Panc1 (cell line): ENCODE results near the gene EIF4G3. TPM values are rescaled to one million over a fixed set of nuclear protein-coding genes. Genes with fewer than 3 reads are reported as not detected.

Source experiments
- ATAC-seq: fragments of 200-7000 bp; cut with Tn5 transposase; 2 replicates; pipeline ENCODE4 v1.9.1; 2020; ENCODE audit warnings: mild to moderate bottlenecking, moderate library complexity
- BruUV-seq: library from RNA; stranded (reverse); fragments of 400-500 nt; replicated peaks from 2 replicates; lab custom pipeline; 2021; lab: Mats Ljungman, UMichigan
- CTCF ChIA-PET: fragments of 300-600 bp; sonication (Branson Sonifier 250); formaldehyde crosslinking; loops from one replicate; lab custom pipeline; 2022; ENCODE audit warnings: antibody characterized with exemption; lab: Charles Lee
- POLR2A ChIA-PET: fragments of 300-600 bp; sonication (Branson Sonifier 250); formaldehyde crosslinking; loops from one replicate; lab custom pipeline; 2022; ENCODE audit warnings: antibody characterized with exemption; lab: Charles Lee
- DNase-seq: peaks from one replicate; pipeline ENCODE4 v3.0.0-alpha.2; 2010; ENCODE audit warnings: low read depth, low spot score
- H3K27ac ChIP-seq: 2 replicates; pipeline ENCODE4 v1.5.1; 2011; ENCODE audit warnings: mild to moderate bottlenecking, low read length, inconsistent platforms
- H3K27me3 ChIP-seq: fragments of 200-500 bp; sonication (Bioruptor generic); 2 replicates; pipeline ENCODE4 v1.6.0; 2014; ENCODE audit warnings: low read length, inconsistent platforms; ENCODE audit not compliant: control insufficient read depth, insufficient read depth
- H3K36me3 ChIP-seq: fragments of 200-500 bp; sonication (Bioruptor generic); 2 replicates; pipeline ENCODE4 v1.5.1; 2014; ENCODE audit warnings: inconsistent platforms, mild to moderate bottlenecking, low read length, moderate library complexity; ENCODE audit not compliant: control insufficient read depth, insufficient read depth
- H3K4me1 ChIP-seq: 2 replicates; pipeline ENCODE4 v1.5.1; 2011; ENCODE audit warnings: inconsistent platforms, mild to moderate bottlenecking, low read length, moderate library complexity; ENCODE audit not compliant: control insufficient read depth, insufficient read depth
- H3K4me3 ChIP-seq, 2 experiments: 2 replicates each; pipeline ENCODE4 v1.5.1; 2011 to 2012; ENCODE audit warnings: low read depth in 2 of 2, low read length in 2 of 2, mild to moderate bottlenecking in 2 of 2, inconsistent platforms in 1 of 2, moderate library complexity in 1 of 2
- H3K9me3 ChIP-seq: fragments of 200-500 bp; sonication (Bioruptor generic); 2 replicates; pipeline ENCODE4 v1.5.1; 2014; ENCODE audit warnings: low read depth, mild to moderate bottlenecking, inconsistent platforms, low read length, moderate library complexity; ENCODE audit not compliant: control insufficient read depth, insufficient read depth
- POLR2AphosphoS5 ChIP-seq: IDR thresholded peaks from 2 replicates; pipeline ENCODE4 v1.6.1; 2012; ENCODE audit warnings: mild to moderate bottlenecking, low read depth, low read length, moderate library complexity
- SIN3A ChIP-seq: IDR thresholded peaks from 2 replicates; pipeline ENCODE4 v1.6.1; 2012; ENCODE audit warnings: low read depth, mild to moderate bottlenecking, low read length, moderate library complexity, borderline replicate concordance; ENCODE audit not compliant: insufficient read depth
- TCF7L2 ChIP-seq: IDR thresholded peaks from 2 replicates; pipeline ENCODE4 v1.6.1; 2011; ENCODE audit warnings: mild to moderate bottlenecking, low read depth, low read length, inconsistent platforms
- in situ Hi-C: cut with HindIII; loops from 2 replicates; pipeline ENCODE4 v1.10.0; 2016; ENCODE audit warnings: low sequenced_read_pairs, low pct_unique_long_range_greater_than_20kb
- intact Hi-C: fragments of 100-400 bp; cut with micrococcal nuclease; formaldehyde crosslinking; loops from one replicate; pipeline ENCODE4 v1.10.0; 2022; ENCODE audit not compliant: unreplicated experiment
- total RNA-seq: library from RNA; stranded (reverse); gene quantifications from one replicate; pipeline ENCODE4 v1.2.1, GENCODE V29; 2021; ENCODE audit not compliant: unreplicated experiment
- TF ChIP-seq, protein P1 (sequence below), 2 experiments: IDR thresholded peaks; 2 replicates each; pipeline ENCODE4 v1.6.1; 2011 to 2012; ENCODE audit warnings: low read depth in 2 of 2, control low read depth in 1 of 2, low read length in 1 of 2, mild to moderate bottlenecking in 1 of 2, moderate library complexity in 1 of 2; ENCODE audit not compliant: insufficient read depth in 1 of 2
- TF ChIP-seq, protein P2 (sequence below): fragments of 450-650 bp; IDR thresholded peaks from 2 replicates; pipeline ENCODE4 v1.5.1; 2017; ENCODE audit warnings: mild to moderate bottlenecking

Gene EIF4G3
- total RNA-seq, 1 experiment from 2014 or later, result 78.6 TPM

DNA sequence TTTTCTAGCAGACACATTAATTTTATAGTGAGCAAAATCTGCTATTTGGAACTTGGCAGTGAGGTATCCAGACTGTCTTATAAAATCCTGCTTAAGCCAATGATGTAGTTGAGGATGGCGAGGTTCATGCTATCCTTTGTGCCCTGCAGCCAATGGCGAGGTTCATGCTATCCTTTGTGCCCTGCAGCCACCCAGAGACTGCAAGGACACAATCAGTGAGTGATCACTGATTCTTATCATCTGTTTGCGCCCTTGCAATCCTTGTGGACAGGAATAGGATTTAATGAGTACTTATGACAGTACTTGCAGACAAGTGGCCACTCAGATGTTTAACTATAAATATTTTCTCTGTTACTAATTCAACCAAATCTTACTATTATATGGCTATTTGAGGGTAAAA, 112.6 kb downstream of the EIF4G3 start:
- no peak overlapping the region for H3K4me3 ChIP-seq
- H3K4me1 ChIP-seq, result peaks cover 10% of the 10 kb centered on the region
- ChIA-PET POLR2A (no interaction called here), CTCF (no interaction called here)
- no TSS peak for BruUV-seq
- H3K9me3 ChIP-seq, result no peaks in the 10 kb centered on the region
- TF ChIP-seq POLR2AphosphoS5 (no peak), SIN3A (no peak), TCF7L2 (no peak)
- TF ChIP-seq, protein P1, sequence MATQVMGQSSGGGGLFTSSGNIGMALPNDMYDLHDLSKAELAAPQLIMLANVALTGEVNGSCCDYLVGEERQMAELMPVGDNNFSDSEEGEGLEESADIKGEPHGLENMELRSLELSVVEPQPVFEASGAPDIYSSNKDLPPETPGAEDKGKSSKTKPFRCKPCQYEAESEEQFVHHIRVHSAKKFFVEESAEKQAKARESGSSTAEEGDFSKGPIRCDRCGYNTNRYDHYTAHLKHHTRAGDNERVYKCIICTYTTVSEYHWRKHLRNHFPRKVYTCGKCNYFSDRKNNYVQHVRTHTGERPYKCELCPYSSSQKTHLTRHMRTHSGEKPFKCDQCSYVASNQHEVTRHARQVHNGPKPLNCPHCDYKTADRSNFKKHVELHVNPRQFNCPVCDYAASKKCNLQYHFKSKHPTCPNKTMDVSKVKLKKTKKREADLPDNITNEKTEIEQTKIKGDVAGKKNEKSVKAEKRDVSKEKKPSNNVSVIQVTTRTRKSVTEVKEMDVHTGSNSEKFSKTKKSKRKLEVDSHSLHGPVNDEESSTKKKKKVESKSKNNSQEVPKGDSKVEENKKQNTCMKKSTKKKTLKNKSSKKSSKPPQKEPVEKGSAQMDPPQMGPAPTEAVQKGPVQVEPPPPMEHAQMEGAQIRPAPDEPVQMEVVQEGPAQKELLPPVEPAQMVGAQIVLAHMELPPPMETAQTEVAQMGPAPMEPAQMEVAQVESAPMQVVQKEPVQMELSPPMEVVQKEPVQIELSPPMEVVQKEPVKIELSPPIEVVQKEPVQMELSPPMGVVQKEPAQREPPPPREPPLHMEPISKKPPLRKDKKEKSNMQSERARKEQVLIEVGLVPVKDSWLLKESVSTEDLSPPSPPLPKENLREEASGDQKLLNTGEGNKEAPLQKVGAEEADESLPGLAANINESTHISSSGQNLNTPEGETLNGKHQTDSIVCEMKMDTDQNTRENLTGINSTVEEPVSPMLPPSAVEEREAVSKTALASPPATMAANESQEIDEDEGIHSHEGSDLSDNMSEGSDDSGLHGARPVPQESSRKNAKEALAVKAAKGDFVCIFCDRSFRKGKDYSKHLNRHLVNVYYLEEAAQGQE (IDR thresholded peaks at IDR 0.05; ENCODE audit: insufficient read depth in 1 of 2, low read depth in 2 of 2, low read length in 1 of 2), result no peak
- TF ChIP-seq, protein P2, sequence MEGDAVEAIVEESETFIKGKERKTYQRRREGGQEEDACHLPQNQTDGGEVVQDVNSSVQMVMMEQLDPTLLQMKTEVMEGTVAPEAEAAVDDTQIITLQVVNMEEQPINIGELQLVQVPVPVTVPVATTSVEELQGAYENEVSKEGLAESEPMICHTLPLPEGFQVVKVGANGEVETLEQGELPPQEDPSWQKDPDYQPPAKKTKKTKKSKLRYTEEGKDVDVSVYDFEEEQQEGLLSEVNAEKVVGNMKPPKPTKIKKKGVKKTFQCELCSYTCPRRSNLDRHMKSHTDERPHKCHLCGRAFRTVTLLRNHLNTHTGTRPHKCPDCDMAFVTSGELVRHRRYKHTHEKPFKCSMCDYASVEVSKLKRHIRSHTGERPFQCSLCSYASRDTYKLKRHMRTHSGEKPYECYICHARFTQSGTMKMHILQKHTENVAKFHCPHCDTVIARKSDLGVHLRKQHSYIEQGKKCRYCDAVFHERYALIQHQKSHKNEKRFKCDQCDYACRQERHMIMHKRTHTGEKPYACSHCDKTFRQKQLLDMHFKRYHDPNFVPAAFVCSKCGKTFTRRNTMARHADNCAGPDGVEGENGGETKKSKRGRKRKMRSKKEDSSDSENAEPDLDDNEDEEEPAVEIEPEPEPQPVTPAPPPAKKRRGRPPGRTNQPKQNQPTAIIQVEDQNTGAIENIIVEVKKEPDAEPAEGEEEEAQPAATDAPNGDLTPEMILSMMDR, result no peak
- in situ Hi-C loops (no loop called here), intact Hi-C loops (no loop called here)
- H3K27me3 ChIP-seq, result no peaks in the 10 kb centered on the region
- H3K27ac ChIP-seq, result no peak overlapping the region
- no peak for ATAC-seq
- DNase-seq, result no peak
- H3K36me3 ChIP-seq, result no peaks in the 10 kb centered on the region

- in situ Hi-C loops (no loop called here), intact Hi-C loops (no loop called here)
- H3K9me3 ChIP-seq, result no peaks in the 10 kb centered on the region
- DNase-seq (no peak), ATAC-seq (no peak)
- peaks cover 7% of the 10 kb centered on the region for H3K4me1 ChIP-seq
- CTCF ChIA-PET, result no interaction called here
- H3K36me3 ChIP-seq, result no peaks in the 10 kb centered on the region
- H3K27me3 ChIP-seq, result no peaks in the 10 kb centered on the region
- no peak overlapping the region for H3K4me3 ChIP-seq
- POLR2A ChIA-PET, result interaction anchor here (0.6 kb wide), 1 partner anchor 110 kb away, joined by 4 read pairs; no protein-coding TSS in a partner anchor
- no TSS peak for BruUV-seq
- TF ChIP-seq POLR2AphosphoS5, result no peak
- TF ChIP-seq, protein P2, result no peak
- no peak for TF ChIP-seq TCF7L2
- TF ChIP-seq, protein P1 (IDR thresholded peaks at IDR 0.05; ENCODE audit: insufficient read depth in 1 of 2, low read depth in 2 of 2, low read length in 1 of 2), result no peak
- no peak for TF ChIP-seq SIN3A
- no peak overlapping the region for H3K27ac ChIP-seq
Measured at GRCh38 chr1:21060523-21060922, 116.2 kb downstream of the EIF4G3 start.
